CD4-positive, alpha-beta T cell (primary cell): ENCODE data around the gene PARVB. TPM values are rescaled to one million over a fixed set of nuclear protein-coding genes. Genes with fewer than 3 reads are reported as not detected.

Experiments used
- ATAC-seq: fragments of 200-7000 bp; cut with Tn5 transposase; one replicate; pipeline ENCODE4 v1.10.0; 2022; ENCODE audit warnings: mild to moderate bottlenecking; ENCODE audit not compliant: poor library complexity
- CTCF ChIA-PET: fragments of 350-600 bp; sonication (Branson Sonifier 250); formaldehyde crosslinking; loops from one replicate; lab custom pipeline; 2021; ENCODE audit warnings: antibody characterized with exemption, inconsistent platforms; lab: Charles Lee
- POLR2A ChIA-PET: fragments of 350-600 bp; sonication (Branson Sonifier 250); formaldehyde crosslinking; loops from one replicate; lab custom pipeline; 2021; ENCODE audit warnings: antibody characterized with exemption, inconsistent platforms; lab: Charles Lee
- DNase-seq, 14 experiments: peaks; one replicate each; pipeline ENCODE4 v3.0.0-alpha.2; 2013 to 2020; ENCODE audit warnings: mixed read lengths in 2 of 14
- H3K27ac ChIP-seq, 2 donors: one replicate each; pipeline versions ENCODE4 v1.5.1 to v1.7.0; 2013; ENCODE audit warnings: low read length in 2 of 2, low read depth in 1 of 2, mild to moderate bottlenecking in 1 of 2
- H3K27me3 ChIP-seq, 2 experiments: 1 replicate in 1 of 2; 2 replicates in 1 of 2; pipeline versions ENCODE4 v1.6.1 to v1.7.0; 2013; ENCODE audit warnings: low read length in 2 of 2, control low read depth in 1 of 2, mild to moderate bottlenecking in 1 of 2, moderate library complexity in 1 of 2; ENCODE audit not compliant: insufficient read depth in 2 of 2, control insufficient read depth in 1 of 2
- H3K36me3 ChIP-seq: one replicate; pipeline ENCODE4 v1.6.1; 2013; ENCODE audit warnings: low read length, control low read depth; ENCODE audit not compliant: insufficient read depth
- H3K4me1 ChIP-seq: one replicate; pipeline ENCODE4 v1.6.1; 2013; ENCODE audit warnings: low read length, control low read depth; ENCODE audit not compliant: insufficient read depth
- H3K4me3 ChIP-seq: one replicate; pipeline ENCODE4 v1.5.1; 2013; ENCODE audit warnings: mild to moderate bottlenecking, low read length, moderate library complexity
- H3K9me3 ChIP-seq, 2 experiments: 1 replicate in 1 of 2; 2 replicates in 1 of 2; pipeline versions ENCODE4 v1.6.1 to v1.7.0; 2013; ENCODE audit warnings: low read length in 2 of 2, mild to moderate bottlenecking in 2 of 2, control low read depth in 1 of 2, moderate library complexity in 1 of 2; ENCODE audit not compliant: control insufficient read depth in 1 of 2, insufficient read depth in 1 of 2
- H3K27ac Mint-ChIP-seq: one replicate; pipeline ENCODE4 v1.8.0; 2020; ENCODE audit warnings: mixed read lengths
- H3K27me3 Mint-ChIP-seq: one replicate; pipeline ENCODE4 v1.8.0; 2021; ENCODE audit warnings: mixed read lengths
- H3K36me3 Mint-ChIP-seq: one replicate; pipeline ENCODE4 v1.8.0; 2021; ENCODE audit warnings: low read depth, mixed read lengths
- H3K4me1 Mint-ChIP-seq: one replicate; pipeline ENCODE4 v1.8.0; 2021; ENCODE audit warnings: low read depth, mixed read lengths
- H3K4me3 Mint-ChIP-seq: one replicate; pipeline ENCODE4 v1.8.0; 2020; ENCODE audit warnings: mild to moderate bottlenecking, mixed read lengths
- H3K9me3 Mint-ChIP-seq: one replicate; pipeline ENCODE4 v1.8.0; 2020; ENCODE audit warnings: mixed read lengths
- intact Hi-C, 2 experiments: fragments of 100-400 bp; cut with DNase I in 1 of 2; cut with micrococcal nuclease in 1 of 2; formaldehyde crosslinking; loops; one replicate each; pipeline versions ENCODE4 v1.15.1 to v1.9.0; 2023 to 2025; cut with DNase I, micrococcal nuclease
- total RNA-seq, 174 experiments: library from RNA in 2 of 174; stranded (reverse) in 2 of 174; gene quantifications; one replicate each; pipeline ENCODE4 v1.2.3 and lab custom pipeline; 2021 to 2026
- TF ChIP-seq, protein P1 (sequence below): fragments of 200-600 bp; IDR thresholded peaks from one replicate; pipeline ENCODE4 v1.8.0; 2022; ENCODE audit warnings: antibody characterized with exemption, mild to moderate bottlenecking

The PARVB gene
- total RNA-seq, 2 experiments from 2014 or later = 6.2 to 6.4 TPM

DNA sequence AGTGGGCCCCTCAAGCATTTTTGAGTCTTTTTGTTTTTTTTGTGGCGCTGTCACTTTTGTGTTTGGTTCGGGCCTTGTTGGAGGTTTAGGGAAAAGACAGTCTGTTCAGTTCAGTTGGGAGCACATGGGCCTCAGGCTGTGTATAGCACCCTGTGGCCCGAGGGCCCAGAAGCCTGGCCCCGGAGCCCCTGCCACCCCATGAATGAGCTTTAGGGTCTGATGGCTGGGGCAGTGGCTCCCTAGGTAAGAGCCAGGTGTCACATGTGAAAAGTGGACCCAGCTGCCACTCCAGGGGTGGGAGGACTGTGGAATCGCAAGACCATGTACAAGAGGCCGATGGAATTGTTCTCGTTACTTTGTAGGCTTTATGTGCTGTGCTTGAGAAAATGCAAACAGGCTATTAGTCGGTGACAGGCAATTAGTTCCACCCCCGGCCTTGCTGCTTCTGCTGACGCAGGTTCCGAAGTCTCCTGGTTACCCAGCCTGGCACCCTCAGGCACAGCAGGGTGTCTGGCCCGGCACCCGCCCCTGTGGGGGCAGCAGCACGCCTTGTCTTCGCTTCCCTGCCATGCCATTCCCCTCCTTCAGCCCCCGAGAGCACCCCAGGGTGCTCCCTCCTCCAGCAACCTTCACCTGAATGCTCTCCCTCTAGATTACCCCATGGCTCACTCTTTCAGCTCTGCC lies 118.5 kb downstream of the PARVB start:
- ATAC-seq (no peak), DNase-seq (no peak)
- TF ChIP-seq, protein P1, sequence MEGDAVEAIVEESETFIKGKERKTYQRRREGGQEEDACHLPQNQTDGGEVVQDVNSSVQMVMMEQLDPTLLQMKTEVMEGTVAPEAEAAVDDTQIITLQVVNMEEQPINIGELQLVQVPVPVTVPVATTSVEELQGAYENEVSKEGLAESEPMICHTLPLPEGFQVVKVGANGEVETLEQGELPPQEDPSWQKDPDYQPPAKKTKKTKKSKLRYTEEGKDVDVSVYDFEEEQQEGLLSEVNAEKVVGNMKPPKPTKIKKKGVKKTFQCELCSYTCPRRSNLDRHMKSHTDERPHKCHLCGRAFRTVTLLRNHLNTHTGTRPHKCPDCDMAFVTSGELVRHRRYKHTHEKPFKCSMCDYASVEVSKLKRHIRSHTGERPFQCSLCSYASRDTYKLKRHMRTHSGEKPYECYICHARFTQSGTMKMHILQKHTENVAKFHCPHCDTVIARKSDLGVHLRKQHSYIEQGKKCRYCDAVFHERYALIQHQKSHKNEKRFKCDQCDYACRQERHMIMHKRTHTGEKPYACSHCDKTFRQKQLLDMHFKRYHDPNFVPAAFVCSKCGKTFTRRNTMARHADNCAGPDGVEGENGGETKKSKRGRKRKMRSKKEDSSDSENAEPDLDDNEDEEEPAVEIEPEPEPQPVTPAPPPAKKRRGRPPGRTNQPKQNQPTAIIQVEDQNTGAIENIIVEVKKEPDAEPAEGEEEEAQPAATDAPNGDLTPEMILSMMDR = no peak
- no peaks in the 10 kb centered on the region for H3K4me1 ChIP-seq
- Mint-ChIP-seq H3K4me1 (no peaks in the 10 kb centered on the region), H3K9me3 (no peaks in the 10 kb centered on the region), H3K36me3 (no peaks in the 10 kb centered on the region), H3K4me3 (no peak overlapping the region), H3K27me3 (no peaks in the 10 kb centered on the region), H3K27ac (no peak overlapping the region)
- peaks cover 3% of the 10 kb centered on the region for H3K36me3 ChIP-seq
- H3K9me3 ChIP-seq = peaks cover 4 to 8% of the 10 kb centered on the region in 2 experiments
- intact Hi-C loops = loop anchor here in 1 of 2 experiments (10.0 kb wide), 1 partner anchor 442 kb away; no protein-coding TSS in a partner anchor
- H3K27ac ChIP-seq = no peak overlapping the region
- no peak overlapping the region for H3K4me3 ChIP-seq
- ChIA-PET POLR2A (no interaction called here), CTCF (interaction anchor here (0.6 kb wide), 1 partner anchor 1986 kb away, joined by 4 read pairs; no protein-coding TSS in a partner anchor)
- no peaks in the 10 kb centered on the region for H3K27me3 ChIP-seq

DNA sequence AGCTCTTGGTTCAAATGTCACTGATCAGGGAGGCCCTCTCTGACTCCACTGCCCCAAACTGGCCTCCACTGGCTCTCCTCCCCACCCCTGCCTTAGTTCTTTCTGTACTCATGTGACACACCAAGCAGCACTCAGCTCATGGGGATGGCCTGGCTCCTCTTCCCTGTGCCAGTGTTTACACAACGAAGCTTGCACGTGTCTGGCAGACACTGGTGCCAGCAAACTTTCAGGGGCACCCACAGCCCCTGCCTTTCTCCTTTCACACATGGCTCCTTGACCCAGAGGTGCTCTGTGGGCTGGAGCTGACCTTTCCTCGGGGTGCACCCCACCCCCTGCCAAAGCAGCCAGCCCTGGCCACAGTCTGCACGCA lies 119.0 kb downstream of the PARVB start:
- no peaks in the 10 kb centered on the region for H3K4me1 Mint-ChIP-seq
- DNase-seq (no peak), ATAC-seq (no peak)
- Histone ChIP-seq H3K27ac (no peak overlapping the region), H3K9me3 (peaks cover 0 to 2% of the 10 kb centered on the region in 2 experiments), H3K4me1 (no peaks in the 10 kb centered on the region), H3K36me3 (peaks cover 3% of the 10 kb centered on the region), H3K4me3 (no peak overlapping the region), H3K27me3 (no peaks in the 10 kb centered on the region)
- H3K27me3 Mint-ChIP-seq = no peaks in the 10 kb centered on the region
- H3K4me3 Mint-ChIP-seq = no peak overlapping the region
- TF ChIP-seq, protein P1 = no peak
- H3K36me3 Mint-ChIP-seq = no peaks in the 10 kb centered on the region
- ChIA-PET CTCF (no interaction called here), POLR2A (no interaction called here)
- no peak overlapping the region for H3K27ac Mint-ChIP-seq
- intact Hi-C loops = loop anchor here in 1 of 2 experiments (10.0 kb wide), 1 partner anchor 442 kb away; no protein-coding TSS in a partner anchor
- H3K9me3 Mint-ChIP-seq = no peaks in the 10 kb centered on the region

DNA sequence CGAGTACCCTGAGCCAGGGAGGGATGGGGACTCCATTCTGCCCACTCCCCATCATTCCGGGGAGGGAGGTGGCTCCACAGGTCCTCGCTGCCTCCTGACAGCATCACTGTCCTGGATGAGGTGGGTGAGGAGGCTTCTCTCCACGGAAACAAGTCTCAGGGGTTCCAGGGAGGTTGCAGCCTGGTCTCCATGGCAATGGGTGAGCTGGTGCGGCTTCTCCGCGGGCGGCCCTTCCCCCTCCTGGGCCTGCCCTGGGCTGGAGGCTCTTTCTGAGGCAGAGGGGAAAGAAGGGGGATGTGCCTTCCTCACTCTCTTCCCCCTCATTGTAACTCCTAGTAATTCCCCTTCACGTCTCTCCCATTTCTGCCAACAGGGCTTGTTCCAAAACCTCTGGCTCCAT lies 119.5 kb downstream of the PARVB start:
- no peaks in the 10 kb centered on the region for H3K4me1 Mint-ChIP-seq
- H3K36me3 ChIP-seq = peaks cover 3% of the 10 kb centered on the region
- H3K9me3 Mint-ChIP-seq = no peaks in the 10 kb centered on the region
- no peak for DNase-seq
- H3K4me3 Mint-ChIP-seq = no peak overlapping the region
- H3K36me3 Mint-ChIP-seq = no peaks in the 10 kb centered on the region
- no peaks in the 10 kb centered on the region for H3K9me3 ChIP-seq
- H3K27me3 ChIP-seq = no peaks in the 10 kb centered on the region
- no peak for ATAC-seq
- no peak overlapping the region for H3K27ac ChIP-seq
- no peak overlapping the region for H3K27ac Mint-ChIP-seq
- TF ChIP-seq, protein P1 = no peak
- no peaks in the 10 kb centered on the region for H3K4me1 ChIP-seq
- ChIA-PET CTCF (no interaction called here), POLR2A (no interaction called here)
- intact Hi-C loops = loop anchor here in 1 of 2 experiments (10.0 kb wide), 1 partner anchor 441 kb away; no protein-coding TSS in a partner anchor
- H3K4me3 ChIP-seq = no peak overlapping the region
- H3K27me3 Mint-ChIP-seq = no peaks in the 10 kb centered on the region
